AG09319 (cell line): ENCODE data around the gene ADARB1.

Experiments
- DNase-seq: peaks from one replicate; pipeline ENCODE4 v3.0.0-alpha.2; 2010; ENCODE audit warnings: low read depth; ENCODE audit errors: extremely low read depth
- CTCF ChIP-seq: IDR thresholded peaks from 2 replicates; pipeline ENCODE4 v1.5.1; 2011; ENCODE audit warnings: low read depth, mild to moderate bottlenecking, inconsistent platforms, low read length, moderate library complexity

Gene ADARB1

GRCh38 chr21:45211661-45212060, 137.3 kb downstream of the ADARB1 start:
- no peak for TF ChIP-seq CTCF
- DNase-seq, result no peak

GRCh38 chr21:45213392-45213791, 139.0 kb downstream of the ADARB1 start:
- no peak for DNase-seq
- no peak for TF ChIP-seq CTCF

GRCh38 chr21:45215213-45215612, 140.8 kb downstream of the ADARB1 start:
- TF ChIP-seq CTCF, result no peak
- DNase-seq, result no peak

- DNase-seq, result no peak
- TF ChIP-seq CTCF, result no peak
Measured at GRCh38 chr21:45217010-45217409, 142.6 kb downstream of the ADARB1 start.

- TF ChIP-seq CTCF, result no peak
- DNase-seq, result no peak
Measured at GRCh38 chr21:45219517-45219916, 145.1 kb downstream of the ADARB1 start.

GRCh38 chr21:45220071-45220481, 145.7 kb downstream of the ADARB1 start:
- TF ChIP-seq CTCF, result no peak
- no peak for DNase-seq

- no peak for TF ChIP-seq CTCF
- DNase-seq, result no peak
Measured at GRCh38 chr21:45220714-45221490, 146.5 kb downstream of the ADARB1 start.
